BJ (cell line): ENCODE results near the gene CMC1. TPM values are rescaled to one million over a fixed set of nuclear protein-coding genes. Genes with fewer than 3 reads are reported as not detected.

Experiments
- CTCF ChIA-PET: fragments of 350-600 bp; formaldehyde crosslinking; extraction: SDS; loops from one replicate; lab custom pipeline; 2021; ENCODE audit warnings: antibody characterized with exemption, inconsistent platforms; lab: Yijun Ruan, JAX
- POLR2A ChIA-PET: fragments of 300-600 bp; sonication (Branson Sonifier 250); formaldehyde crosslinking; extraction: SDS; loops from one replicate; lab custom pipeline; 2021; ENCODE audit warnings: antibody characterized with exemption; lab: Charles Lee
- DNase-seq: peaks from one replicate; pipeline ENCODE4 v3.0.0-alpha.2; 2011; ENCODE audit warnings: low read depth
- H3K27me3 ChIP-seq: 2 replicates; pipeline ENCODE4 v1.6.0; 2011; ENCODE audit warnings: low read length; ENCODE audit not compliant: control insufficient read depth, insufficient read depth
- H3K36me3 ChIP-seq: 2 replicates; pipeline ENCODE4 v1.5.1; 2011; ENCODE audit warnings: low read length; ENCODE audit not compliant: control insufficient read depth, insufficient read depth
- H3K4me3 ChIP-seq: 2 replicates; pipeline ENCODE4 v1.5.1; 2011; ENCODE audit warnings: low read depth, mild to moderate bottlenecking, control low read depth, low read length
- polyA plus RNA-seq: library from polyadenylated mRNA; depleted of rRNA; stranded (reverse); fragments of >200 nt; gene quantifications from 2 replicates; pipeline ENCODE4 v1.2.3, GENCODE V29; 2011
- TF ChIP-seq, protein P1 (sequence below): IDR thresholded peaks from 2 replicates; pipeline ENCODE4 v1.5.1; 2011; ENCODE audit warnings: low read depth, mild to moderate bottlenecking, control low read depth, inconsistent platforms, low read length, moderate library complexity; ENCODE audit not compliant: insufficient read depth

Gene CMC1
- polyA plus RNA-seq, 1 experiment, result 8.8 TPM

DNA sequence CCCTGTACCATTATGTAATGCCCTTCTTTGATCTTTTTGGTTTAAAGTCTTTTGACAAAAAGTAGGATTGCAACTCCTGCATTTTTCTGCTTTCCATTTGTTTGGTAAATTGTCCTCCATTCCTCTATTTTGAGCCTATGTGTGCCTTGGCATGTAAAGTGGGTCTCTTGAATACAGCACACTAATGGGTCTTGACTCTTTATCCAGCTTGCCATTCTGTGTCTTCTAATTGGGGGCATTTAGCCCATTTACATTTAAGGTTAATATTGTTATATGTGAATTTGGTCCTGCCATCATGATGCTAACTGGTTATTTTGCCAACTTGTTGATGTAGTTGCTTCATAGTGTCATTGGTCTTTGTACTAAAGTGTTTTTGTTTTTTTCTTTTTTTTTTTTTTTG lies 32.4 kb downstream of the CMC1 start:
- DNase-seq, result no peak
- Histone ChIP-seq H3K4me3 (no peak overlapping the region), H3K27me3 (no peaks in the 10 kb centered on the region), H3K36me3 (peaks cover 4% of the 10 kb centered on the region; the same call in 1 of the 2 replicates)
- CTCF ChIA-PET, result interaction anchor here (0.8 kb wide), 1 partner anchor 13 kb away, joined by 3 read pairs; no protein-coding TSS in a partner anchor
- TF ChIP-seq, protein P1, sequence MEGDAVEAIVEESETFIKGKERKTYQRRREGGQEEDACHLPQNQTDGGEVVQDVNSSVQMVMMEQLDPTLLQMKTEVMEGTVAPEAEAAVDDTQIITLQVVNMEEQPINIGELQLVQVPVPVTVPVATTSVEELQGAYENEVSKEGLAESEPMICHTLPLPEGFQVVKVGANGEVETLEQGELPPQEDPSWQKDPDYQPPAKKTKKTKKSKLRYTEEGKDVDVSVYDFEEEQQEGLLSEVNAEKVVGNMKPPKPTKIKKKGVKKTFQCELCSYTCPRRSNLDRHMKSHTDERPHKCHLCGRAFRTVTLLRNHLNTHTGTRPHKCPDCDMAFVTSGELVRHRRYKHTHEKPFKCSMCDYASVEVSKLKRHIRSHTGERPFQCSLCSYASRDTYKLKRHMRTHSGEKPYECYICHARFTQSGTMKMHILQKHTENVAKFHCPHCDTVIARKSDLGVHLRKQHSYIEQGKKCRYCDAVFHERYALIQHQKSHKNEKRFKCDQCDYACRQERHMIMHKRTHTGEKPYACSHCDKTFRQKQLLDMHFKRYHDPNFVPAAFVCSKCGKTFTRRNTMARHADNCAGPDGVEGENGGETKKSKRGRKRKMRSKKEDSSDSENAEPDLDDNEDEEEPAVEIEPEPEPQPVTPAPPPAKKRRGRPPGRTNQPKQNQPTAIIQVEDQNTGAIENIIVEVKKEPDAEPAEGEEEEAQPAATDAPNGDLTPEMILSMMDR, result no peak
- POLR2A ChIA-PET, result no interaction called here

DNA sequence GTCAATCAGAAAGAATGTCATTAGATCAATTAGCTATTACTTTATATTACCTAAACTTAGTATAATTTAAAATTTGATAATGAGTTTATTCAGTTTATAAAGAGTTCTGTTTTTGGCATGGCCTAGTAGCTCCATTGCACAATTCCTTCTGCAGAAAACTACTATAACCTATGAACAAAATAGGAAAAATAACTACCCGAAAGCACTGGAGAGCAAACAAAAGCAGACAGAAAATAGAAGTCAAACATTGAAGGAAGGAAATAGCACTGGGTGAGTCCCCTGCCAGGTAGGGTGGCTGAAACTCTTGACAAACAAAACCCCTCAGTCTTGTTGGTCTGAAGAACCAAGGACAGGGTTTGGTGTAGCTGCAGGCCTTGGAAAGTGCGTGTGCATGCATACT lies 37.5 kb downstream of the CMC1 start:
- no peak for DNase-seq
- no peaks in the 10 kb centered on the region for H3K27me3 ChIP-seq
- no peak overlapping the region for H3K4me3 ChIP-seq
- TF ChIP-seq, protein P1, result no peak
- ChIA-PET CTCF (interaction anchor here (1.4 to 2.0 kb wide), 3 partner anchors 8 to 13 kb away, joined by 3 to 5 read pairs (median 4); no protein-coding TSS in a partner anchor), POLR2A (no interaction called here)
- peaks cover 4% of the 10 kb centered on the region; the same call in 1 of the 2 replicates for H3K36me3 ChIP-seq

DNA sequence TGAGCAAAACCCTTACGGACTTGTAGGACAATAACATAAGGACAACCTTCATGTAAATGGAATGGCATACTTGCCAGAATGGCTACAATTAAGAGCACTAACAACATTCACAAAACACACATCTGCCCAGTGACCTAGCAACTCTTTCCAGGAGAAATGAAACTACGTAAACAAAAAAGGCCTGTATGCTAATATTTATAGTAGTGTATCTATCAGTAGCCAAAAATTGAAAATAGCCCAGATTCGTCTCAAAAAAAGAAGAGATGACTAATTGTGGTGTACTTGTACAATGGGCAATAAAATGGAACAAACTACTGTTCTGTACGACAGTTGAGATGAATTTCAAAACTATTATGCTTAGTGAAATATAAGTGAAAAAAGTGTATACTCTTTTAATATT lies 38.4 kb downstream of the CMC1 start:
- DNase-seq, result no peak
- TF ChIP-seq, protein P1, result no peak
- Histone ChIP-seq H3K4me3 (no peak overlapping the region), H3K36me3 (peaks cover 4% of the 10 kb centered on the region; the same call in 1 of the 2 replicates), H3K27me3 (no peaks in the 10 kb centered on the region)
- ChIA-PET POLR2A (no interaction called here), CTCF (interaction anchor here (1.4 kb wide), 1 partner anchor 12 kb away, joined by 4 read pairs; no protein-coding TSS in a partner anchor)

DNA sequence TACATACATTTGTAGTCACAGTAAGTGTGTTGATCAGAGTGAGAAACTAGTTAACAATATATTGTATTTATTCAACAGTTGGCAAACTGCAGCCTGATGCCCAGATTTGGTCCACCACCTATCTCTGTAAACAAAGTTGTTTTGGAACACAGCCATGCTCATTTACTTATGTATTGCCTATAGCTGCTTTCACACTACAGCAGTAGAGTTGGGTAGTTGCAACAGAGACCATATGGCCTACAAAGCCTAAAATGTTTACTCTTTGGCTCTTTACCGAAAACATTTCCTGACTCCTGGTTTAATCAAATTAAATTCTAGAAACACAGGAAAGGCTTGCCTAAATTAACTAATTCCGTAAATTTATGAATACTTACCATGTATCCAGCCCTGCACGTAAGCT lies 39.4 kb downstream of the CMC1 start:
- Histone ChIP-seq H3K4me3 (no peak overlapping the region), H3K27me3 (no peaks in the 10 kb centered on the region), H3K36me3 (no peaks in the 10 kb centered on the region)
- POLR2A ChIA-PET, result no interaction called here
- TF ChIP-seq, protein P1, result no peak
- CTCF ChIA-PET, result no interaction called here
- no peak for DNase-seq

DNA sequence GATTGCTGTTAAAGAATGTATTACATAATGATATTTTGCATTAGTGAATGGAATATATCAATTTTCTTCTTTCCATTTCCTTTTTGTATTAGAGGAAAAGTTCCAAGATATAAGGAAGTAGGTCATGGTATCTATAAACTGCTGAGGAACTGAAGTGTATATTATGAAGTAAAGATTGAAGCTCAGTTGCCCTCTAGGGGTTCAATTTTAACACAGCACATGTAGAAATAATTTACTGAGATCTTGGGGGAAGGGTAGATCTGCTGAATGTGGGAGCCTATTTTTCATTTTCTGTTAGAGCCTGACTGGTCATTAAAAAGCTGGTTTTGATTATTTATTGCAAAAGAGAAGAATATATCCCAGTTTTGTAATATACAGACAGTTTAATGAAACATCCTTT lies 45.2 kb downstream of the CMC1 start:
- POLR2A ChIA-PET, result no interaction called here
- Histone ChIP-seq H3K4me3 (no peak overlapping the region), H3K36me3 (no peaks in the 10 kb centered on the region), H3K27me3 (no peaks in the 10 kb centered on the region)
- CTCF ChIA-PET, result interaction anchor here (0.7 to 1.7 kb wide), 6 partner anchors 8 to 574 kb away, joined by 3 to 14 read pairs (median 4); no protein-coding TSS in a partner anchor
- TF ChIP-seq, protein P1, result peak; percentile 58
- no peak for DNase-seq
